GM12875 (cell line): Measurements from ENCODE around the gene CTSL.

Experiments used
- H3K4me3 ChIP-seq: one replicate; pipeline ENCODE4 v1.5.1; 2011; ENCODE audit warnings: low read depth, low read length, control low read depth
- CTCF ChIP-seq: IDR thresholded peaks from 2 replicates; pipeline ENCODE4 v1.5.1; 2011; ENCODE audit warnings: low read depth, mild to moderate bottlenecking, control low read depth, inconsistent platforms, low read length, moderate library complexity, borderline replicate concordance; ENCODE audit not compliant: insufficient read depth

Gene CTSL

DNA sequence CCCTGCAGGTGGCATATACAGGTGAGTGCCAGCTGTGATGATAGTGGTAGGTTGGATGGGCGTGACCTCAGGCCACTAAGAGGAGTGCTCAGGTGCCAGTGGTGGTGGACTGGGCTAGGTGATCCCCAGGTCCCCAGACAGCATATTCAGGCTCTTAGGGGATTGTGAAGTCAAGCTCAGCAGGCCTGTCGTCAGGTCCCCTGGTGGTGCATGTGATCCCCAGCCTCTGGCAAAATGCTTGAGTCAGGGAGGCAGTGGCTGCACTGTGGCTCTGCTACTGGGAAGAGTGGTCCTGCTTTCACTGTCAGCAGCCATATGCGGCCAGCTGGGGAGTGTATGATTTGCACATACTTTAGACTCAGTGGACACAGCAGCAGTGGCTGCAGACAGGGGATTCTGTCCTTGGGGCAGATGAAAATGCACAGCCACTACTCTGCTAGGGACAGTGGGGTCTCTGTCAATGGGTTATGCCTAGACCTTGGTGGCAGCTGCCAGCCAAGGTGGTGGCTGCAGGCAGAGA is 31.6 kb upstream of the CTSL start:
- H3K4me3 ChIP-seq, result no peak overlapping the region
- no peak for TF ChIP-seq CTCF

GRCh38 chr9:87695523-87695922 is 30.4 kb upstream of the CTSL start:
- no peak overlapping the region for H3K4me3 ChIP-seq
- no peak for TF ChIP-seq CTCF

GRCh38 chr9:87696641-87697040 is 29.3 kb upstream of the CTSL start:
- H3K4me3 ChIP-seq, result no peak overlapping the region
- TF ChIP-seq CTCF, result no peak

GRCh38 chr9:87698069-87698809 is 27.7 kb upstream of the CTSL start:
- TF ChIP-seq CTCF, result no peak
- H3K4me3 ChIP-seq, result no peak overlapping the region

DNA sequence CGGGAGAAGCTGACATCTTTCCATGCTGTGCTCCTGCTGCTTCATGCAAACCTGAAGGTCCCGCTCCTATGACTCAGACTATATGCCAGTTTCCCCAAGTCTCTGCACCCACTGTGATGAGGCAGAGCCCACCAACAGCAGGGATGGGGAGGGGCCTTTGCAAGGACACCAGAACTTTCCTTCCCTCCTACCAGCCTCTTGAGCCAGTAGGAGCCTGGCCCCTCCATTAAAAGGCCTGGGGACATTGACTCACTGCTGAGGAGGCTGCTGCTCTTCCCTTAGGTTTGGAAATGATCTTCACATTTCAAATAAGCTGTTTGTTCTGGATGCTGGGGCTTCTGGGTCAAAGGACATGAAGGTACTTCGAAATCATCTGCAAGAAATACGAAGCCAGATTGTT is 26.1 kb upstream of the CTSL start:
- no peak for TF ChIP-seq CTCF
- H3K4me3 ChIP-seq, result no peak overlapping the region

- no peak overlapping the region for H3K4me3 ChIP-seq
- no peak for TF ChIP-seq CTCF
Measured at GRCh38 chr9:87701491-87701890, 24.4 kb upstream of the CTSL start.

GRCh38 chr9:87701931-87702421 is 23.9 kb upstream of the CTSL start:
- TF ChIP-seq CTCF, result no peak
- no peak overlapping the region for H3K4me3 ChIP-seq
